Measurements from ENCODE around the gene RPS19BP1. TPM values are rescaled to one million over a fixed set of nuclear protein-coding genes. Genes with fewer than 3 reads are reported as not detected.
"Not testable (repeated sequence)": the region's sequence is repeated elsewhere in the genome, so short reads cannot be mapped to it uniquely, and the experiment has no call there.

RPS19BP1 gene
- total RNA-seq, 4 donors from 2014 or later: 144 to 176 (median 160) TPM

- Histone ChIP-seq H3K4me3 (no peak overlapping the region), H3K27ac (no peak overlapping the region), H3K4me1 (peaks cover 0 to 23% (median 0%) of the 10 kb centered on the region in 3 donors), H3K27me3 (no peaks in the 10 kb centered on the region), H3K9me3 (no peaks in the 10 kb centered on the region), H3K36me3 (peaks cover 0 to 100% of the 10 kb centered on the region in 2 donors)
- ATAC-seq: no peak
- TF ChIP-seq POLR2AphosphoS5 (IDR thresholded peaks at IDR 0.05): no peak
- TF ChIP-seq POLR2A (IDR thresholded peaks at IDR 0.05): no peak
- no peak for TF ChIP-seq CTCF (IDR thresholded peaks at IDR 0.05)
- TF ChIP-seq EP300 (IDR thresholded peaks at IDR 0.05): no peak
- WGBS, 2 donors (ENCODE audit: low coverage in 1 of 2): 81 to 86% methylated on average over 4 to 6 of the region's 13 CpGs
These were observed 21.3 kb downstream of the RPS19BP1 start for GRCh38 chr22:39511226-39511625.

- ATAC-seq: no peak
- Histone ChIP-seq H3K4me1 (peaks cover 0 to 29% (median 0%) of the 10 kb centered on the region in 3 donors), H3K4me3 (no peak overlapping the region), H3K36me3 (peaks cover 0 to 100% of the 10 kb centered on the region in 2 donors), H3K27ac (no peak overlapping the region), H3K9me3 (no peaks in the 10 kb centered on the region), H3K27me3 (no peaks in the 10 kb centered on the region)
- TF ChIP-seq POLR2AphosphoS5 (IDR thresholded peaks at IDR 0.05) (no peak), EP300 (IDR thresholded peaks at IDR 0.05) (no peak), POLR2A (IDR thresholded peaks at IDR 0.05) (no peak), CTCF (IDR thresholded peaks at IDR 0.05) (no peak)
- WGBS, 2 donors (ENCODE audit: low coverage in 1 of 2): 100% methylated on average over 1 to 2 of the region's 4 CpGs
These were observed 21.9 kb downstream of the RPS19BP1 start for GRCh38 chr22:39510529-39511149.

- 48 to 73% methylated on average over 4 of the region's 4 CpGs for WGBS, 2 donors (ENCODE audit: low coverage in 1 of 2)
- Histone ChIP-seq H3K4me1 (peaks cover 0 to 38% (median 8%) of the 10 kb centered on the region in 3 donors), H3K36me3 (peaks cover 0 to 95% of the 10 kb centered on the region in 2 donors), H3K27me3 (no peaks in the 10 kb centered on the region), H3K4me3 (no peak overlapping the region), H3K27ac (no peak overlapping the region), H3K9me3 (no peaks in the 10 kb centered on the region)
- TF ChIP-seq EP300 (IDR thresholded peaks at IDR 0.05): no peak
- ATAC-seq: no peak
These were observed 24.2 kb downstream of the RPS19BP1 start for GRCh38 chr22:39508393-39508792.

- peaks cover 3 to 46% (median 14%) of the 10 kb centered on the region in 3 donors for H3K4me1 ChIP-seq
- H3K4me3 ChIP-seq, H3K27ac ChIP-seq, H3K27me3 ChIP-seq, ATAC-seq, H3K9me3 ChIP-seq: not testable (repeated sequence)
- H3K36me3 ChIP-seq: peaks cover 0 to 82% of the 10 kb centered on the region in 2 donors
- 81% methylated on average over 10 of the region's 10 CpGs; no CpG with 5 or more reads in 1 of the 2 donors for WGBS, 2 donors (ENCODE audit: low coverage in 1 of 2)
These were observed 25.5 kb downstream of the RPS19BP1 start for GRCh38 chr22:39507021-39507420.

GRCh38 chr22:39504071-39504470, 28.5 kb downstream of the RPS19BP1 start:
- no peak overlapping the region for H3K27ac ChIP-seq
- no peaks in the 10 kb centered on the region for H3K27me3 ChIP-seq
- 86 to 87% methylated on average over 2 to 5 of the region's 16 CpGs for WGBS, 2 donors (ENCODE audit: low coverage in 1 of 2)
- ATAC-seq: no peak
- no peaks in the 10 kb centered on the region for H3K9me3 ChIP-seq
- peaks cover 3 to 64% (median 20%) of the 10 kb centered on the region in 3 donors for H3K4me1 ChIP-seq
- no peak overlapping the region for H3K4me3 ChIP-seq
- H3K36me3 ChIP-seq: peaks cover 0 to 52% of the 10 kb centered on the region in 2 donors
- TF ChIP-seq POLR2A (IDR thresholded peaks at IDR 0.05) (no peak), CTCF (IDR thresholded peaks at IDR 0.05) (no peak), POLR2AphosphoS5 (IDR thresholded peaks at IDR 0.05) (no peak), EP300 (IDR thresholded peaks at IDR 0.05) (no peak)

GRCh38 chr22:39503630-39504029, 28.9 kb downstream of the RPS19BP1 start:
- no peak for ATAC-seq
- peak overlapping the region in 1 of 2 donors; percentile 75 for H3K4me3 ChIP-seq
- no peaks in the 10 kb centered on the region for H3K9me3 ChIP-seq
- H3K27me3 ChIP-seq: no peaks in the 10 kb centered on the region
- H3K36me3 ChIP-seq: peaks cover 0 to 48% of the 10 kb centered on the region in 2 donors
- peaks cover 3 to 66% (median 20%) of the 10 kb centered on the region in 3 donors for H3K4me1 ChIP-seq
- H3K27ac ChIP-seq: no peak overlapping the region
- WGBS, 2 donors (ENCODE audit: low coverage in 1 of 2): 53 to 54% methylated on average over 5 to 6 of the region's 6 CpGs
- TF ChIP-seq POLR2A (IDR thresholded peaks at IDR 0.05) (no peak), CTCF (IDR thresholded peaks at IDR 0.05) (no peak)

Measured in gastroesophageal sphincter (tissue), 4 donors.